Measurements from ENCODE around the gene CCDC9. TPM values are rescaled to one million over a fixed set of nuclear protein-coding genes. Genes with fewer than 3 reads are reported as not detected.
"Not testable (repeated sequence)": the region's sequence is repeated elsewhere in the genome, so short reads cannot be mapped to it uniquely, and the experiment has no call there.

Gene CCDC9
- total RNA-seq, 1 donor from 2014 or later, result 4.6 TPM

DNA sequence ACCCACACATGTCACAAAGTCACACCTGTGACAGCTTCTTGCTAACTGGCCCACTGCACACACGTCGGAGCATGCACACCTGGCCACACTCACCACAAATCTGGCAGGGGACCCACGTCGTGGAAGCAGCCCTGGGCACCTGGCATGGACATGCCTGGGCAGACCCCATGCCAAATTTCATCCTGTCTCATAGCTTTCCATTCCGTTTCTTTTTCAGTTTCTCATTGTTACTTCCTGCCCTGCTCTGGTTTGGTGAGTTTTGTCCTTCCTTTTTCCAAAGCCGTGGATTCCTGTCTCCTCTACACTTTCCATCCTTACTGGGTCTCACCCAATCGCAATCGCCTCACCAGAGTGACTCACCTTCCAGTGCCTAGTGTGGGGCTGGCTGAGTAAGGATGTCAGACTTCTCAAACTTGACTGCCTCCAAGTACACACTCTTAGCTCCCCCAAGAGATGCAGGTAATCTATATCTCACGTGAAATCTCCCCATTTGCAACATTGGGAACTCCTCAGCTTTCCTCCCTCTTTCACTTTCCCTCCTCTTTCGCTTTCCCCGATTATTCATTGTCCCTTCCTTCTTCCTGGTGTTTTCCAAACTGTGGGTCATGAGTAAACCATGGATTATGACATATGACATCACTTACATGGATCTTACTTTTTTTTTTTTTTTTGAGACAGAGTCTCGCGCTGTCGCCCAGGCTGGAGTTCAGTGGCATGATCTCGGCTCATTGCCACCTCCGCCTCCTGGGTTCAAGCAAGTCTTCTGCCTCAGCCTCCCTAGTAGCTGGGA lies 23.7 kb upstream of the CCDC9 start:
- DNase-seq (ENCODE audit: low read depth in 2 of 2), result peak; percentile 72 to 86

DNA sequence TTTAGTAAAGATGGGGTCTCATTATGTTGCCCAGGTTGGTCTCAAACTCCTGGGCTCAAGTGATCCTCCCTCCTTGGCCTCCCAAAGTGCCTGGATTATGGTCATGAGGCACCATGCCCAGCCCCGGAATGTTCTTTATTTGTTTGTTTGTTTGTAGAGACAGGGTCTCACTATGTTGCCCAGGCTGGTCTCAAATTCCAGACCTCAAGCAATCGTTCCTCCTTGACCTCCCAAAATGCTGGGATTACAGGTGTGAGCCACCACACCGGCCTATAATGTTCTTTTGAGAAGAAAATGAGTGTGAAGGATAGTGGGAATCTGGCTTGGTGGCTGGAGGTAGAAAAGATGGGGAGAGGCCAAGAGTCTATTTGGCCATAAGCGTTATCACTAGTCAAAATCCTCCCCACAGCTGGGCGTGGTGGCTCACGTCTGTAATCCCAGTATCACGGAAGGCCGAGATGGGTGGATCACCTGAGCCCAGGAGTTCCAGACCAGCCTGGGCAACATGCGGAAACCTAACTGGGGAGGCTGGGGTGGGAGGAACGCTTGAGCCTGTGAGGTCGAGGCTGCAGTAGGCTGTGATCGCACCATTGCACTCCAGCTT lies 20.2 kb upstream of the CCDC9 start:
- DNase-seq (ENCODE audit: low read depth in 2 of 2), result no peak

DNA sequence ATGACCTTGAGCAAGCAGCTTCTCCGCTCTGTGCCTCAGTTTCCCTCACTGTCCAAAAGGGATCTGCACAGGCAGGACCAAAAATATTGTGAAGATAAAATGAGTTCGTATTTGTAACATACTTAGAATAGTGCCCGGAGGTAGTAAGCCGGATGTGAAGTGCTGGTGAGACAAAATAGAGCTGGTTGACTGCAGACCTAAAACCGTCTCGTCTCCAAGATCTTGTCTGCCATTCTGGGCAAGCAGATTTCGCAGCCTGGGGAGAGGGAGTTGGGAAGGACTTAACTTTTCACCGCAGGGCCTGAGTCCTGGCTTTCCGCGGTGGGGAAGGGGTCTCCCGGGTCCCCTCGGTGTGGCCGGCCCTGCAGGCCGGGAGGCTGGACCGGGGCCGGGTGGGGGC lies 17.2 kb upstream of the CCDC9 start:
- no peak for DNase-seq (ENCODE audit: low read depth in 2 of 2)

DNA sequence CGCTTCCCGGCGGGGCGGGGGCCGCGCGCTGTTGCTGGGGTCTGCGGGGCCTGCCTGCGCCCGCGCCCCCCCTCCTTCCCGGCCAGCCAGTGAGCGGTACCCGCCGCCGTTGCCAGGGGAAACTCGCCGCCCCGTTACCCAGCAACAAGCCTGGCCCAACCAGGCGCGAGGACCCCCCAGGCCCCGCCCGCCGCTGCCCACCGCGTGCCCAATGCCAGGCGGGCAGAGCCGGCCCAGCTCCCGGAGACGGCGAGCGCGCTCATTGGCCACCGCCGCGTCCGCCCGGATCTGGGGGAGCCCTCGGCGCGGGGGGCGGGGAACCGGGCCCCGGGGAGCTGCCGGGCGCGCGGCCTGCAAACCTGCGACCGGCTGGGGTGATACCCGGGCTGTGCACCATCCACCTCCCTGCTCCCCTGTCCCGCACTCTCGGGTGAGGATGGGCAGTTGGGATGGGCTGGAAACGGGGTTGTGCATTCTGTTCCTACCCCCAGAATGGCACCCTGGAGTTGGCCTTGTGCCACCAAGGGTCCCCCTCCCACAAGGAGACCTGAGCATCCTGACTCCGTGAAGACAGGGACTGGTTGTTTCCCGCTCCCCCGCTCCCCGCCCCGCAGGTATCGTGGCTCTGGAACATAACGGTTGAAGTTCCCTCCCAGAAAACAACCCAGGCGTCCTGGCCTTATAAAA lies 16.6 kb upstream of the CCDC9 start:
- peak; percentile 54 to 71 for DNase-seq (ENCODE audit: low read depth in 2 of 2)

DNA sequence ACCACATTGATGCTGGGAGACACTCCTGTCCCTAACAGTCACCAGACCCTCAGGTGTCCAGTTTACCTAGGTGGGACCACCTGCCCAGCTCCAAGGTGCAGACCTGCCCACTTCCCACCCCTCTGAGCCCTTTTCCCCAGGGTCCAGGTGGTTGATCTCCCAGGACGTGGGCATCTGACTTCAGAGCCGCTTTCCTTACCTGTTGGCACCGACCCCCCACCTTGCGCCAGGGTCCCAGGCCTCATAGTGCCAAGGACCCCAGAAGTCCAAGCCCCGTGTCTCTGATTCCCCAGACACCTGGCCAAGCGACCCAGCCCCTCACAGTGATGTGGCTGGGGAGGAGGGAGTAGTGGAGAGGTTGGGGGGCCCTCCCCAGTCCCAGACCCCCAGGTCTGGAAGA lies 15.8 kb upstream of the CCDC9 start:
- no peak for DNase-seq (ENCODE audit: low read depth in 2 of 2)

DNA sequence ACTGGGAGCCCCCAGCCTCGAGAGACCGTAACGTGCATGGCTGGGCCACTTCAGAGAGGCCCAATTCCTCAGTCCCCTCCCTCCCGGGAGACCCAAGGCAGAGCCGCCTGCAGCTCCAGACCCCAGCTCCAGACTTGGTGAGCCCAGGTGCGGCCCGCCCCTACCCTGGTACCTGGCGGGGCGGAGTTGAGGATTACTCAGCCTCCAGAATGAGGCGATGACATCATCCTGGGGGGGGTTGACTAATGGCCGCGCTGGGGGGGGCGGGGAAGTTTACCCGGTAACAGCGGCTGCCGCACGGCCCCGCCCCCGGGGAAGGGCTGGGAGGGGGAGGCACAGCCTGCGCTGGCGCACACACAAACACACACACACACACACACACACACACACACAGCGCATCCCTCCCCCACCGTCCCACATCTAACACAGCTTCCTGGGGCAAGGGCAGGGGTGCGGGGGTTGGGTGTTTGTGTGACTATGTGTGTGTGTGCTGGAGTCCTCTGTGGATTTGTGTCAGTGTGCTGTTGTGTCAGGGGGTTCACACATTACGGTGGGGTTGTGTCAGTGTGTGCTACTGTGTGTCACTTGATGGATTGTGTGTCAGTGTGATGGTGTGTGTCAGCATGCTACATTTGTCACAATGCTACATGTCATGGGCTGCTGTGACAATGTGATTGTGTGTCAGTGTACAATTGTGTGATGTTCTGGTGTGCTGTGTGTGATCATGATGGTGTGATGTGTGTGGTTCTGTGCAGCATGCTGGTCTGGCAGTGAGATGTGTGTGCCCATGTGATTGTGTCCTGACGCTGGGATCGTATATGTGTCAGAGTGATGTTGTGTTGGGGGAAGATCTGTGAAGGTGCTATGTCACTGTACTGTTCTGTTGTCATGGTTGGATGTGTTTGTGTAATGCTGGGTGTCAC lies 15.1 kb upstream of the CCDC9 start:
- peak; percentile 86 to 89 for DNase-seq (ENCODE audit: low read depth in 2 of 2)

DNA sequence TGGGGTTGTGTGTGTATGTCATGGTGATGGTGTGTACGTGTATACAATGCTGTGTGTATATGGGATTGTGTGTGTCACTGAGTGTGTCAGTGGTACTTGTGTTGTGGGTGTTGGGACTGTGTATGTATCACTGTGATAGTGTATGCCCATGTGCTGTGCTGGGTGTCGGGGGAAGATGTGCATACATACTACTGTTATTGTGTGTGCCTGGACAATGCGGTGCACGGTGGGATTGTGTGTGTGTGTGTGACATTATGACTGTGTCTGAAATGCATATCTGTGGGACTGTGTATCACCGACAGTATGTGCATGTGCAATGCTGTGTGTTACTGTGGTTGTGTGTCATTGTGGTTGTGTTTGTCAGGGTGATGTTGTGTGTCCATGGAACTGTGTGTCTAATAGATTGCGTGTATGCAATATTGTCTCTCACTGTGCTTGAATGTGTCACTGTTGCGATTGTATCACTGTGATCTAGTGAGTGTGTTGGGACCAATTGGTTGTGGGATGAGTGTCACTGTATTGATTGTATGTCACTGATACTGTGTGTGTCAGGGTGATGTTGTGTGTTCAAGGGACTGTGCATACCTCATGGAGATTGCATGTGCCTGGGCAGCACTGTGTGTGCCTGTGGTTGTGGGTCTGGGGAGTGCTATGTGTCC lies 14.3 kb upstream of the CCDC9 start:
- DNase-seq (ENCODE audit: low read depth in 2 of 2), result no peak

DNA sequence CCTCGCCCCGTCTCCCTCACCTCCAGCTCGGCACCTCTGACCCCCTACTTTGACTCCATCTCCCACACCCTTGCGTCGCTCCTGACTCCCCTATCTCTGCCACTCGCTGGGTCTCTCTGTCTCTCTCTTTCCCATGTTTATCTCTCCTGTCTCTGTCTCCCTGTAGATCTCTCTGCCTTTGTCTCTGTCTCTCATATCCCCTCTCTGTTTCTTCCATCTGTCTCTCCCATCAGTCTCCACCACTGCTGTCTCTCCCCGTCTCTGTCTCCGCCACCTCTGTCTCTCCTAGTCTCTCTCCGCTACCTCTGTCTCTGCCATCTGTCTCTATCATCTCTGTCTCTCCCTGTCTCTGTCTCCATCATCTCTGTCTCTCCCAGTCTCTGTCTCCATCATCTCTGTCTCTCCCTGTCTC lies 13.0 kb upstream of the CCDC9 start:
- DNase-seq (ENCODE audit: low read depth in 2 of 2), result no peak

DNA sequence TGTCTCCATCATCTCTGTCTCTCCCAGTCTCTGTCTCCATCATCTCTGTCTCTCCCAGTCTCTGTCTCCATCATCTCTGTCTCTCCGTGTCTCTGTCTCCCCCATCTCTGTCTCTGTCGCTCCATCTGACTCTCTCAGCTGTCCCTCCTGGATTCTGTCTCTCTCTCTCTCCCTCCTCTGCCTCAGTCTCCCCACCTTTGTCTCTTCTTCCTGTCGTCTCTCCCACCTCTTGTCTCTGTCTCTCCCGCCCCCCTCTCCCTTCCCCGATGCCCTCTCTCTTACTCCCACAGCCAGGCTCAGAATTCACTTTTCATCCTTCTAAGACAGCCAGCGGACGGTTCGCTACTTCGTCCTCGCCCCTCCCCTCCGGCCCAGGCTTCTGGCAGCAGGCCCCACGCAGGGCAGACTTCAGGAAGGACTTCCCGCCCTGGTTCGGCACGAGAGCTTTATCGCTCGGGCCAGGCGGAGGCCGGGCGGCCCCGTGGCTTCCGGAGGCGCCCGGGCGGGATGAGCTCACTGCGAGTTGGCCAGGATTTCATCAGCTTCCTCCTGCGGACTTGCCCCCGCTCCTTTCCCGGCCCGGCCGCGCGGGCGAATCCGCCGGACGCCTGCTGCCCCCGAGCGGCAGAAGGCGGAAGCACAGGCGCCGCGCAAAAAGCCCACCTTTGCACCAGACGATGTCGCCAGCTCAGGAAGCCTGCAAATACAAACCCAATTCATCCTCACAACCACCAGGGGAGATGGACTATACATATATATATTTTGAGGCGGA lies 12.4 kb upstream of the CCDC9 start:
- DNase-seq (ENCODE audit: low read depth in 2 of 2), result peak; percentile 99

DNA sequence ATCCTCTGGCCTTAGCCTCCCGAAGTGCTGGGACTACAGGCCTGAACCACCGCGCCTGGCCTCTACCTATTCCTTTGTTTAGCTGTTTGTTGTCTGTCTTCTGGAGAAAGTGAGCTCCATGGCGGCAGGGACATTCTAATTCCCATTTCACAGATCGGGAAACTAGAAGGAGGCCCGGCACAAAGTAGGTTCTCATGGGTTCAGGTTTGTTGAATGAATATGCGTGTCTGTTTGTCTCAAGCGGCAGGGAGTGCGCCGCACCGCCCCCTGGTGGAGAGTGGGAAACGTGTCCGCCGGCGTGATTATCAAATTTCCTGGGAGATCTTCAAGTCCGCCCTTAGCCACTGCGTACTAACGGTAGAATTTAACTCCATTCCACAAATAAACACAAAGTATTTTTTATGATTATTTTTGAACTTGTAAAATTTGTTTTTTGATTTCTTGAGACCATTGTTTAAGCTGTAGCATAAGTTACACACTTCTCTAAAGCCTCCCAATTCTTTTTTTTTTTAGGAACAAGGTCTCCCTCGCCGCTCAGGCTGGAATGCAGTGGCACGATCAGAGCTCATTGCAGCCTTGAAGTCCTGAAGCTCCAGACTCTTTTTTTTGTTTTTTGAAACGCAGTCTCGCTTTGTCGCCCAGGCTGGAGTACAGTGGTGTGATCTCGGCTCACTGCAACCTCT lies 8.9 kb upstream of the CCDC9 start:
- peak; percentile 74 to 80 for DNase-seq (ENCODE audit: low read depth in 2 of 2)

DNA sequence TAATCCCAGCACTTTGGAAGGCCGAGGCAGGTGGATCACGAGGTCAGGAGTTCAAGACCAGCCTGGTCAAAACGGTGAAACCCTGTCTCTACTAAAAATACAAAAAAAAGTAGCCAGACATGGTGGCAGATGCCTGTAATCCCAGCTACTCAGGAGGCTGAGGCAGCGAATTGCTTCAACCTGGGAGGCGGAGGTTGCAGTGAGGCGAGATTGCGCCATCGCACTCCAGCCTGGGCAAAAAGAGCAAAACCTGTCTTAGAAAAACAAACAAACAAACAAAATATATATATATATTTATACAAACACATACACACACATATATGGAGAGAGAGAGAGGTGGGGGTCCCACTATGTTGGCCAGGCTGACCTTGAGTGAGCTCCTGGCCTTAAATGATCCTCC lies 3.3 kb upstream of the CCDC9 start:
- DNase-seq (ENCODE audit: low read depth in 2 of 2), result not testable (repeated sequence)

DNA sequence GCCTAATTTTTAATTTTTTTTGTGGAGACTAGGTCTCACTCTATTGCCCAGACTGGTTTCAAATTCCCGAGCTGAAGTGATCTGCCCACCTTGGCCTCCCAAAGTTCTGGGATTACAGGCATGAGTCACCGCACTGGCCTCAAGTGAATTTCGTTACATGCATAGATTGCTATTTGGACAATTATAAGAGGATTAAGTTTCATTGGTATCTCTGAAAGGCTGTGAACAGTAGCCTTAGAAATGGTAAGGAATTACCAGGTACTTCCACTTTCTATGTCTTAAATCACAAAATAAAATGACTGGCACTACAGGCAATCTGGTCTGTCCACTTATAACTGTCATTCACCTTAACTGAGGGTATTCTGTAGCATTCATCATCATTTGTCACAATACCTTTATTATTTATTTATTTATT lies 2.9 kb upstream of the CCDC9 start:
- DNase-seq (ENCODE audit: low read depth in 2 of 2), result no peak

DNA sequence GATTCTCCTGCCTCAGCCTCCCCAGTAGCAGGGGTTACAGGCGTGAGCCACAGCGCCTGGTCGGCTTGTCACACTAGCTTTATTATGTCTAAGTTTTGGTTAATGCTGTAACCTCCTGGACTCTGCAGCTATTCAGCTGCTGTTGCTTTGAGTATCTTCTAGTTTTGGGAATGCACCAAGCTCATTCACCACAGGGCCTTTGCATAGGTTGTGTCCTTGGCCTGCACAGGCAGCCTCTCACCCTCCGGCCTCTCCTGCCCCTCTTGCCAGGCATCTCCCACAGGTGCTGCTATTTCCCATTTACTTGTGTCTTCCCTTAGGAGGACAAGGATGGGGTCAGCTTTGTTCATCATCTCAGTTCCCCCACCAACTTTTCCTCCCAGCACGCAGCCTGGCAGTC lies 2.4 kb upstream of the CCDC9 start:
- no peak for DNase-seq (ENCODE audit: low read depth in 2 of 2)

DNA sequence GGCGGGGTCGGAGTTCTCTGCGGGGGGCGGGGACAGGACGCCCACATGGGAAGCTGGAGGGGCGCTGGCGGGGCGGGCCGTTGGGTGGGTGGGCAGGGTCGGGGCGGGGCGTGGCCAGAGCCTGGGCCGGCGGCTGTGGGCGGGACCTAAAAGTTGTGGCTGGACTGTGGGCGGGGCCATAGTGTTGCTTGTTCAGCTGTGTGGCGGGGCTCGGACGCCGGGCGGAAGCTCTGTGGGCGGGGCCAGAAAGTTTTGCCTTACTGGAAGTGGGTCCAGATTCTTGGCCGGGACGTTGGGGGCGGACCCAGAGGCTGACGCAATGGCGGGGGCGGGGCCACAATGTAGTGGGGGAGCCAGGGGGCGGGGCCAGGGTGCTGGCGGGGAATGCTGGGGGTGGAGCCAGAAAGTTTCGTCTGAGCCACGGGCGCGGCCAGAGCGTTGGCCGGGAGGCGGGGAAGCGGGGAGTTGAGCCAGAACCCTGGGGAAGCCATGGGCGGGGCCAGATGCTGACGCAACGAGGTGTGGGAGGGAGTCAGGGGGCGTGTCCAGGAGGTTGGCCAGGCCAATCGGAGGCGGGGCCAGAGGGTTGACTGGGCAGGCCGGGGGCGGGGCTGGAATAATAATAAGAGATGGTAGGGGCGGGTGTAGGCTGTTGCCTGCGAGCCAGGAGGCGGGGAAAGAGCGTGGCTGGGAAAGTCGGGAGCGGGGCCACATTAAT lies 527 bp downstream of the CCDC9 start:
- DNase-seq (ENCODE audit: low read depth in 2 of 2), result peak; percentile 99

DNA sequence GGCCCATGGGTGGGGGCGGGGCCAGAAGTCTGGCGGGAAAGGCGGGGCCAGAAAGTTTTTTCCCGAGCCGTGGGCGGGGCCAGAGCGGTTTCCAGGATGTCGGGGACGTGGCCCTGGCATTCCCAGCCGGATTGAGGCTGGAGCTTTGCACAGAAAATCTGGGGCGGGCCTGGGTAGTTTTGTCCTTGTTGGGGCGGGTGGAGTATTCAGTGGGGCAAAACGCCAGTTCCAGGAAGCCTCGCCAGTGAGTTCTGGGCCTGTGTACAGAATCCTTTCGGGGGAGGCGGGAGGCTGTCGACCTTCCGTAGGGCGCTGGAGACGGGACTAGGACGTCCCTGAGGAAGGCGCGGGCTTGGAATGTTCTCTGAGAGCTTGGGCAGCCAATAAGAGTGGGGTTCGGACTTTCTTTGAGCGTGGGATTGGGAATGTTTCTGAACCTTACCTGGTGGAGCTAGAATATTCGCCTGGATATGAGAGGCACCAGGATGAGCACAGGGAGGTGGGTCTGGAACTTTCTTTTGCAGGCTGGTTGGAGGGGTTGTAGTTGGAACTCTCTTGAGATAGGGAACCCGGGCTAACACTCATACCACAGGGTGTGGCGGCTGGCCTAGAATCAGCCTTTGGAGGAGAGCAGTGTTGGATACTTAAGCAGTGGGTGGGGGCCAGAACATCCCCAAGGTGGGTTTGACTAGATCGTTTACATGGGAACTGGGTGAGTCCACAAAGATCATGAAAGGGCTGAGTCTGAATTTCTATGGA lies 1.3 kb downstream of the CCDC9 start:
- DNase-seq (ENCODE audit: low read depth in 2 of 2), result no peak

DNA sequence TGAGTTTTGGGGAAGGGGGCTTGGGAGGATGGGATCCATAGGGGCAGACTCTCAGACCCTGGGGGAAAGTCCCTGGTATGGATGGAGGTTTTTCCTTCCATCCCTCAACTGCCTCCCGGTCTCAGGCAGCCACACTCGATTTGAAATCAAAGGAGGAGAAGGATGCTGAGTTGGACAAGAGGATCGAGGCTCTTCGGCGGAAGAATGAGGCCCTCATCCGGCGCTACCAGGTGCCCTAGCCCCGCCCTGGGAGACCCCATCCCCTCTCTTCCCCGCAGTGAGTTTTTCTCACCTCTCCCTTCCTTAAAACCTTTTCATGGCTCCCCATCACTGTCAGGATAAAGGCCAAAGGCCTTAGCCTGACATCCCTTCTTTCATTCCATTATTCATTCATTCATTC lies 2.1 kb downstream of the CCDC9 start:
- DNase-seq (ENCODE audit: low read depth in 2 of 2), result no peak

DNA sequence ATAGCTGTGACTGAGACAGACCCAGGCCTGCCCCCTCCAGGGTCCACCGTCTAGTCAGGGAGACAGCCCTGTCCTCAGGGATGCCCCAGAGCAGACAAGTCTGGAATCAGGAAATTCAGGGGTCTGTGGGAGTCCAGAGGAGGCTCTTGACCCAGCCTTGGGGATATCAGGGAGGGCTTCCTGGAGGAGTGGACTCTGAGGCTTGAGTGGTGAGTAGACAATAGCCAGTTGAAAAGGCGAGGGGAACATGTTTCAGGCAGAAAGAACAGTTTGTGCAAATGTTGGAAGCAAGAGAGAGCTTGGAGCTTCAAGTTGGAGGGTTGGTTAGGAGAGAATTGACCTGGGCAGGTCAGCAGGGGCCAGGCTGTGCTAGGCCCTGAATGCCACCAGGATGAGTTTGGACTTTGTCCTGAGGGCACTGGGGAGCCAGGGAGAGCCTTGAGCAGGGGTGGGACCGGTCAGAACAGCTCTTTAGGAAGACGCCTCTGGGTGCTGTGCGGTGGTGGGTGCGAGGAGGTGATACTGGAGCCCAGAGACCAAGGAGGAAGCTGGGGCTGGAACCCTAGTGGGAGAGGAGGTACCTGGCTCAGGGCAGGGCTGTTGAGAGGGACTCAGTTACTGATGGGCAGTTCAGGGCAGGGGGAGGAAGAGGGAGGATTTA lies 2.7 kb downstream of the CCDC9 start:
- no peak for DNase-seq (ENCODE audit: low read depth in 2 of 2)

DNA sequence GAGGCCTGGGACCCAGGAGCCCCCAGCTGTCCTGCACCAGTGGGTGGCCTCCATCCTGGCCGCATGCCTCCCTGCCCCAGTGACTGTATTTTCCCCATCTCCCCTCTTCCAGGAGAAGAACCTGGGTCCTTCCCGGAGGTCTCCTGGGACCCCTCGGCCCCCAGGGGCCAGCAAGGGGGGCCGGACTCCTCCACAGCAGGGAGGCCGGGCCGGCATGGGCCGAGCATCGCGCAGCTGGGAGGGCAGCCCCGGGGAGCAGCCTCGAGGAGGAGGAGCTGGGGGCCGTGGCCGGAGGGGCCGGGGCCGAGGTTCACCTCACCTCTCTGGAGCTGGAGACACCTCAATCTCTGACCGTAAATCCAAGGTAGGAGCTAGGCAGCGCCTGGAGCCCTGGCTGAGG lies 4.2 kb downstream of the CCDC9 start:
- DNase-seq (ENCODE audit: low read depth in 2 of 2), result no peak

All from lung microvascular endothelial cell (primary cell).